KMS-11 (cell line): ENCODE results near the gene TTC3.

Experiments
- H2AFZ ChIP-seq: fragments of 200-600 bp; sonication (generic); 2 replicates; pipeline ENCODE4 v1.6.1; 2016; ENCODE audit warnings: antibody characterized with exemption, mixed run types, low read depth
- H3K27ac ChIP-seq: fragments of 200-600 bp; sonication (generic); 2 replicates; pipeline ENCODE4 v1.6.1; 2016; ENCODE audit warnings: mild to moderate bottlenecking, mixed run types
- H3K27me3 ChIP-seq: fragments of 200-600 bp; sonication (generic); 2 replicates; pipeline ENCODE4 v1.6.1; 2017; ENCODE audit warnings: mild to moderate bottlenecking, low read depth, mixed run types, moderate library complexity; ENCODE audit not compliant: insufficient read depth
- H3K36me3 ChIP-seq: fragments of 200-600 bp; sonication (generic); 2 replicates; pipeline ENCODE4 v1.6.1; 2017; ENCODE audit warnings: mild to moderate bottlenecking, mixed run types; ENCODE audit not compliant: insufficient read depth
- H3K4me1 ChIP-seq: fragments of 200-600 bp; sonication (generic); 2 replicates; pipeline ENCODE4 v1.6.1; 2016; ENCODE audit warnings: mild to moderate bottlenecking, low read depth, mixed run types; ENCODE audit not compliant: poor library complexity, severe bottlenecking
- H3K4me2 ChIP-seq: fragments of 200-600 bp; sonication (generic); 2 replicates; pipeline ENCODE4 v1.7.0; 2016; ENCODE audit warnings: mild to moderate bottlenecking, mixed run types
- H3K4me3 ChIP-seq: fragments of 200-600 bp; sonication (generic); IDR thresholded peaks from 2 replicates; pipeline ENCODE4 v1.6.1; 2017; ENCODE audit warnings: low read depth, low read length, mixed read lengths; ENCODE audit not compliant: insufficient read depth
- H3K79me2 ChIP-seq: fragments of 200-600 bp; sonication (generic); 2 replicates; pipeline ENCODE4 v1.6.1; 2016; ENCODE audit warnings: low read depth, mixed run types; ENCODE audit not compliant: insufficient read depth
- H3K9ac ChIP-seq: fragments of 200-600 bp; sonication (generic); 2 replicates; pipeline ENCODE4 v1.6.1; 2016; ENCODE audit warnings: mild to moderate bottlenecking, mixed run types
- H4K20me1 ChIP-seq: fragments of 200-600 bp; sonication (generic); 2 replicates; pipeline ENCODE4 v1.6.1; 2016; ENCODE audit warnings: mild to moderate bottlenecking, mixed run types; ENCODE audit not compliant: insufficient read depth
- CTCF ChIP-seq: fragments of 200-600 bp; sonication (generic); conservative IDR thresholded peaks from 2 replicates; pipeline ENCODE4 v1.6.1; 2017; ENCODE audit warnings: low read depth, mild to moderate bottlenecking, antibody characterized with exemption, low read length, moderate library complexity, mixed read lengths

The TTC3 gene

GRCh38 chr21:37087188-37087587 lies 14.1 kb downstream of the TTC3 start:
- Histone ChIP-seq H3K4me3 (no peak overlapping the region), H3K9ac (no peak overlapping the region), H3K79me2 (peaks cover 20% of the 10 kb centered on the region; the same call in 1 of the 2 replicates), H3K36me3 (no peaks in the 10 kb centered on the region), H3K27ac (no peak overlapping the region), H3K27me3 (no peaks in the 10 kb centered on the region), H3K4me1 (no peaks in the 10 kb centered on the region), H4K20me1 (no peaks in the 10 kb centered on the region), H3K4me2 (no peak overlapping the region), H2AFZ (no peak overlapping the region)
- TF ChIP-seq CTCF = no peak

GRCh38 chr21:37088186-37088735 lies 15.2 kb downstream of the TTC3 start:
- peaks cover 11% of the 10 kb centered on the region; the same call in 1 of the 2 replicates for H3K79me2 ChIP-seq
- H3K4me1 ChIP-seq = no peaks in the 10 kb centered on the region
- H3K9ac ChIP-seq = no peak overlapping the region
- no peak overlapping the region for H3K4me2 ChIP-seq
- no peak overlapping the region for H3K4me3 ChIP-seq
- H4K20me1 ChIP-seq = no peaks in the 10 kb centered on the region
- H3K27me3 ChIP-seq = no peaks in the 10 kb centered on the region
- no peaks in the 10 kb centered on the region for H3K36me3 ChIP-seq
- no peak overlapping the region for H3K27ac ChIP-seq
- no peak overlapping the region for H2AFZ ChIP-seq
- no peak for TF ChIP-seq CTCF

GRCh38 chr21:37093977-37094376 lies 20.9 kb downstream of the TTC3 start:
- H3K9ac ChIP-seq = no peak overlapping the region
- H3K27me3 ChIP-seq = no peaks in the 10 kb centered on the region
- no peak overlapping the region for H3K4me2 ChIP-seq
- H4K20me1 ChIP-seq = no peaks in the 10 kb centered on the region
- no peak overlapping the region for H2AFZ ChIP-seq
- no peaks in the 10 kb centered on the region for H3K79me2 ChIP-seq
- no peak overlapping the region for H3K27ac ChIP-seq
- no peak for TF ChIP-seq CTCF
- no peaks in the 10 kb centered on the region for H3K4me1 ChIP-seq
- H3K36me3 ChIP-seq = 0 out of 2 replicates have a peak, but pooled peaks cover 1% of the 10 kb centered on the region
- H3K4me3 ChIP-seq = no peak overlapping the region

- Histone ChIP-seq H2AFZ (no peak overlapping the region), H3K4me2 (no peak overlapping the region), H3K4me1 (no peaks in the 10 kb centered on the region), H3K27ac (no peak overlapping the region), H4K20me1 (no peaks in the 10 kb centered on the region), H3K36me3 (0 out of 2 replicates have a peak, but pooled peaks cover 3% of the 10 kb centered on the region), H3K79me2 (no peaks in the 10 kb centered on the region), H3K27me3 (no peaks in the 10 kb centered on the region), H3K4me3 (no peak overlapping the region), H3K9ac (no peak overlapping the region)
- no peak for TF ChIP-seq CTCF
Observed at GRCh38 chr21:37095821-37096220, 22.8 kb downstream of the TTC3 start.
